SK-N-MC (cell line): ENCODE measurements around the gene MXD1.

Experiments
- EZH2 ChIP-seq: fragments of 200-600 bp; sonication (generic); IDR thresholded peaks from one replicate; pipeline ENCODE4 v1.6.1; 2017; ENCODE audit warnings: antibody characterized with exemption
- POLR2AphosphoS5 ChIP-seq: IDR thresholded peaks from 2 replicates; pipeline ENCODE4 v1.6.1; 2012; ENCODE audit warnings: mild to moderate bottlenecking, low read depth, low read length, borderline replicate concordance

DNA sequence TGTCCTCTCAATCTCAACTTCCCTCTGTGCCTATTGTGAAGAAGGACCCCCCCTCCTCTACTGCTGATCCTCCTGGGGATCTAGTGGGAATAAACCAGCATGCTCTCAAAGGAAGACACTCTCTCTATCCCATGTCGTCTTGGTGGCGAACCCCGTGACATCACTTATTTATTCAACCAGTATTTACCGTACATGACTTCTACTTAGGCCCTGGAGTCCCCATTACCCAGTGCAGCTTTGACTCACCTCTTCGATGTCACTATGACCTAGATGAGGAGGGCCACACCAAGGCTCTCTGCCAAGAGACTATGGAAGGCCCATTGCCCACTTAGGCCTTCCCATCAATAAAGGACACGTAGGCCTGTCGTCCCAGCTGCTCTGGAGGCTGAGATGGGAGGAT is 29.8 kb downstream of the MXD1 start:
- TF ChIP-seq POLR2AphosphoS5: no peak
- no peak for TF ChIP-seq EZH2
